Stomach (tissue), 9 donors: ENCODE results near the gene FOXP3. TPM values are rescaled to one million over a fixed set of nuclear protein-coding genes. Genes with fewer than 3 reads are reported as not detected.

Experiments used
- DNase-seq, 2 donors: peaks; one replicate each; pipeline versions ENCODE4 v3.0.0 to v3.0.0-alpha.2; 2013 to 2019
- H3K27ac ChIP-seq, 5 donors: fragments of 200-600 bp in 4 of 5; sonication (generic) in 4 of 5; one replicate each; pipeline ENCODE4 v1.5.1; 2013 to 2019; ENCODE audit warnings: mild to moderate bottlenecking in 1 of 5, moderate library complexity in 1 of 5
- H3K27me3 ChIP-seq, 3 donors: fragments of 200-600 bp; sonication (generic); one replicate each; pipeline ENCODE4 v1.5.1; 2017 to 2019; ENCODE audit warnings: mixed run types in 1 of 3
- H3K36me3 ChIP-seq, 4 donors: fragments of 200-600 bp; sonication (generic); 1 replicate in 3 of 4; 2 replicates in 1 of 4; pipeline ENCODE4 v1.5.1; 2016 to 2019
- H3K4me1 ChIP-seq, 4 donors: fragments of 200-600 bp; sonication (generic); one replicate each; pipeline ENCODE4 v1.5.1; 2016 to 2019
- H3K4me3 ChIP-seq, 4 donors: fragments of 200-600 bp; sonication (generic) in 3 of 4; one replicate each; pipeline ENCODE4 v1.5.1; 2016 to 2019; ENCODE audit warnings: mild to moderate bottlenecking in 1 of 4
- H3K9me3 ChIP-seq, 4 donors: fragments of 200-600 bp; sonication (generic); one replicate each; pipeline ENCODE4 v1.5.1; 2016 to 2019
- EP300 ChIP-seq: sonication (generic); formaldehyde crosslinking; IDR thresholded peaks from one replicate; pipeline ENCODE4 v1.6.1; 2017; ENCODE audit warnings: antibody characterized with exemption
- POLR2A ChIP-seq, 4 donors: fragments of 450-650 bp; IDR thresholded peaks; one replicate each; pipeline ENCODE4 v1.6.1; 2016; ENCODE audit warnings: antibody characterized with exemption in 4 of 4, control low read depth in 2 of 4, mild to moderate bottlenecking in 1 of 4, moderate library complexity in 1 of 4
- POLR2AphosphoS5 ChIP-seq, 3 donors: sonication (generic); formaldehyde crosslinking; IDR thresholded peaks; one replicate each; pipeline ENCODE4 v1.6.1; 2016; ENCODE audit warnings: antibody characterized with exemption in 3 of 3
- WGBS, 5 donors: extraction: QIAGEN DNeasy Blood & Tissue Kit in 3 of 5; methylation state at CpG; one replicate each; pipeline versions ENCODE4 v1.1.5 to v1.1.7; 2013 to 2018; 5-methylcytosine and 5-hydroxymethylcytosine counted together
- intact Hi-C: fragments of 100-400 bp; cut with DNase I; formaldehyde crosslinking; loops from one replicate; pipeline ENCODE4 v1.15.1; 2023; ENCODE audit warnings: low total_unique reads
- polyA plus RNA-seq, 3 donors: library from polyadenylated mRNA; stranded (reverse); fragments of 200-250 nt; gene quantifications; one replicate each; pipeline ENCODE4 v1.2.3, GENCODE V29; 2013
- total RNA-seq, 5 donors: library from RNA; depleted of rRNA; stranded (reverse); fragments of >200 nt; gene quantifications; one replicate each; pipeline versions ENCODE4 v1.1.0 to v1.2.3, GENCODE V29; 2014 to 2016
- TF ChIP-seq, protein P1 (sequence below), 7 experiments: fragments of 450-650 bp in 4 of 7; fragments of 200-600 bp in 3 of 7; sonication (generic) in 3 of 7; IDR thresholded peaks; one replicate each; pipeline ENCODE4 v1.5.1; 2016 to 2019; ENCODE audit warnings: antibody characterized with exemption in 7 of 7, control low read depth in 2 of 7, mild to moderate bottlenecking in 1 of 7
- donor health status: healthy with polysubstance abuse.
- donor health status: Bipolar disorder and iron deficiency.
- donor health status: healthy.

FOXP3 gene
- total and polyA plus RNA-seq, 8 donors: 0.12 to 0.88 TPM; not detected in 6

DNA sequence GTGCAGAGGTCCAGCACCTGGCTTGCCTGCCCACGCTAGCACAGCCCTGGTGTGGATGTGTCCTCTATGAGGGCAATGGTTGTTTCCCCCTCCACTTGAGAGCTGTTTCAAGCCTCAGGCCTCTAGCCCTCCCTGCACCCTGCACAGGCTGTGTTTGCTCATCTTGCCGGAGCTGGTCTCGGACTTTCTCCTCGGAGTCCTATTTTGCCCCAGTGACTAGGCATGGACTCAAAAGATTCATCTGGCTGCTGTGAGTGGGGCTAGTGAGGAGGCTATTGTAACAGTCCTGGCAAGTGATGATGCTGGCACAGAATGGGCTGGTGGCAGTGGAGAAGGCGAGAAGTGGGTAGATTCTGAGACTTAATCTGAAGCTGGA lies 5.8 kb downstream of the FOXP3 start:
- Histone ChIP-seq H3K4me1 (no peaks in the 10 kb centered on the region), H3K9me3 (no peaks in the 10 kb centered on the region), H3K36me3 (no peaks in the 10 kb centered on the region), H3K27me3 (peaks cover 0 to 12% (median 0%) of the 10 kb centered on the region in 3 donors), H3K4me3 (no peak overlapping the region), H3K27ac (no peak overlapping the region)
- no peak for DNase-seq
- 70 to 88% (median 80%) methylated on average over 3 to 5 of the region's 5 CpGs for WGBS, 5 donors
- intact Hi-C loops: no loop called here
- TF ChIP-seq EP300 (no peak), POLR2A (IDR thresholded peaks at IDR 0.05) (no peak), POLR2AphosphoS5 (IDR thresholded peaks at IDR 0.05) (no peak)
- TF ChIP-seq, protein P1, sequence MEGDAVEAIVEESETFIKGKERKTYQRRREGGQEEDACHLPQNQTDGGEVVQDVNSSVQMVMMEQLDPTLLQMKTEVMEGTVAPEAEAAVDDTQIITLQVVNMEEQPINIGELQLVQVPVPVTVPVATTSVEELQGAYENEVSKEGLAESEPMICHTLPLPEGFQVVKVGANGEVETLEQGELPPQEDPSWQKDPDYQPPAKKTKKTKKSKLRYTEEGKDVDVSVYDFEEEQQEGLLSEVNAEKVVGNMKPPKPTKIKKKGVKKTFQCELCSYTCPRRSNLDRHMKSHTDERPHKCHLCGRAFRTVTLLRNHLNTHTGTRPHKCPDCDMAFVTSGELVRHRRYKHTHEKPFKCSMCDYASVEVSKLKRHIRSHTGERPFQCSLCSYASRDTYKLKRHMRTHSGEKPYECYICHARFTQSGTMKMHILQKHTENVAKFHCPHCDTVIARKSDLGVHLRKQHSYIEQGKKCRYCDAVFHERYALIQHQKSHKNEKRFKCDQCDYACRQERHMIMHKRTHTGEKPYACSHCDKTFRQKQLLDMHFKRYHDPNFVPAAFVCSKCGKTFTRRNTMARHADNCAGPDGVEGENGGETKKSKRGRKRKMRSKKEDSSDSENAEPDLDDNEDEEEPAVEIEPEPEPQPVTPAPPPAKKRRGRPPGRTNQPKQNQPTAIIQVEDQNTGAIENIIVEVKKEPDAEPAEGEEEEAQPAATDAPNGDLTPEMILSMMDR (IDR thresholded peaks at IDR 0.05): no peak

DNA sequence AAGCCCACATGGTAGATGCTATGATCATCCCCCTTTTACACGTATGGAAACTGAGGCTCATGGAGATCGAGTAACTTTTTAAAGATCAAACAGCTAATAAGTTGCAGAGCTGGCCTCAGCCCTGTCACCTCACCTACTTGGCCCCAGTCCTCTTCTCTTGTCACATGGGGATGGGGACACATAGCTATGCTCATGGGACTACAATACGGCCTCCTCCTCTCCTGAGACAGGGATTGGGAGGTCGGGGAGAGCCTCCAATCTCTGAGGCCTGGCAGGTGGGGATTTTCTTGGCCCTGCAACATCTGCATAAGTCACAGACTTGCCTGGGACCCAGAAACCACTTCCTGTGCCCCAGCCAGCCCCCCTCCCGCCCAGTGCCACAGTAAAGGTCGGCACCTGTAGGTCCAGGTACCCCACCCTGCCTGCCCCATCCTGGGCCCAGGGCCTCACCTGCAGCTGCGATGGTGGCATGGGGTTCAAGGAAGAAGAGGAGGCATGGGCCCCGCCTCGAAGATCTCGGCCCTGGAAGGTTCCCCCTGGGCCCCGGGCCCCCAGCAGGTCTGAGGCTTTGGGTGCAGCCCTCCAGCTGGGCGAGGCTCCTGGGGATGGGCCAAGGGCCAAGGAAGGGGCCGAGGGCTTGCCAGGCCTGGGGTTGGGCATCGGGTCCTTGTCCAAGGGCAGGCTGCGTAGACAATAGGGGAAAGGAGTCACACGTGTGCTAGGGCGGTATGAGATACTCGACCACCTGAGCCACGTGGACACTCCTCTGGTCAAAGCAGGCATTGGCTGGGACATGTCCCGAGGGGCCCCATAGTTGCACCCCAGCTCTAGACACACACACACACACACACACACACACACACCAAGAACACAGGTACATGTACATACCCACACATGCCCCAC lies 6.4 kb downstream of the FOXP3 start:
- H3K36me3 ChIP-seq: no peaks in the 10 kb centered on the region
- no peak for TF ChIP-seq EP300
- TF ChIP-seq, protein P1 (IDR thresholded peaks at IDR 0.05): no peak
- TF ChIP-seq POLR2AphosphoS5 (IDR thresholded peaks at IDR 0.05): no peak
- no peak for TF ChIP-seq POLR2A (IDR thresholded peaks at IDR 0.05)
- WGBS, 5 donors: 54 to 70% (median 60%) methylated on average over 4 to 20 of the region's 20 CpGs
- intact Hi-C loops: no loop called here
- no peak overlapping the region for H3K4me3 ChIP-seq
- no peak overlapping the region for H3K27ac ChIP-seq
- DNase-seq: no peak
- H3K9me3 ChIP-seq: no peaks in the 10 kb centered on the region
- H3K27me3 ChIP-seq: peaks cover 0 to 12% (median 0%) of the 10 kb centered on the region in 3 donors
- no peaks in the 10 kb centered on the region for H3K4me1 ChIP-seq

DNA sequence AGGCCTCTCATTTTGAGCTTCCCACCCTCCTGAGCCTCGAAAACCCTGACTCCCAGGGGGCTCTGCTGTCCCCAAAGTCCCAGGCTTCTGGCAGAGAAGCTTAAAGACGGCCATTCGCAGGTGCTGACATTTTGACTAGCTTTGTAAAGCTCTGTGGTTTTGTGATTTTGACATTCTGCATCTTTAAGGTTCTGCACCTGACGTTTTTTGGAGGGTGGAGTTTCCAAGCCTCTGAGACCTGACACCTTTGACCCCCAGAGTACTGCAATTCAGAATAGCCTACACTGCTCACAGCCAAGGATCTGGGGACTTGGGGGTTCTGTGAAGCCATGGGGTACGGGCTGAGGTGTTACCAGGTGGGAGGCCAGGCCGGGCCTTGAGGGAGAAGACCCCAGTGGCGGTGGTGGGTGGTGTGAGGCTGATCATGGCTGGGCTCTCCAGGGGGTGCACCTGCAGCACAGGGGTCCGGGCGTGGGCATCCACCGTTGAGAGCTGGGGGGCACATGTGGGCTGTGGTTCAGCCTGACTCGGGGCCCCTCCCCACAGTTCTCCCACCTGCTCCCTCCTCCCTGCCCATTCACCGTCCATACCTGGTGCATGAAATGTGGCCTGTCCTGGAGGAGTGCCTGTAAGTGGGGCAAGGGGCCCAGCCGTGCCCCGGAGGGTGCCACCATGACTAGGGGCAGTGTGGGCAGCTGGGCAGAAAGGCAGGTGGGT lies 7.3 kb downstream of the FOXP3 start:
- Histone ChIP-seq H3K4me3 (no peak overlapping the region), H3K27ac (no peak overlapping the region), H3K4me1 (no peaks in the 10 kb centered on the region), H3K27me3 (peaks cover 0 to 12% (median 0%) of the 10 kb centered on the region in 3 donors), H3K36me3 (no peaks in the 10 kb centered on the region), H3K9me3 (no peaks in the 10 kb centered on the region)
- no peak for DNase-seq
- TF ChIP-seq, protein P1 (IDR thresholded peaks at IDR 0.05): no peak
- TF ChIP-seq POLR2AphosphoS5 (IDR thresholded peaks at IDR 0.05) (no peak), POLR2A (IDR thresholded peaks at IDR 0.05) (no peak), EP300 (no peak)
- WGBS, 5 donors: 64 to 83% (median 76%) methylated on average over 5 to 14 of the region's 14 CpGs
- intact Hi-C loops: no loop called here

DNA sequence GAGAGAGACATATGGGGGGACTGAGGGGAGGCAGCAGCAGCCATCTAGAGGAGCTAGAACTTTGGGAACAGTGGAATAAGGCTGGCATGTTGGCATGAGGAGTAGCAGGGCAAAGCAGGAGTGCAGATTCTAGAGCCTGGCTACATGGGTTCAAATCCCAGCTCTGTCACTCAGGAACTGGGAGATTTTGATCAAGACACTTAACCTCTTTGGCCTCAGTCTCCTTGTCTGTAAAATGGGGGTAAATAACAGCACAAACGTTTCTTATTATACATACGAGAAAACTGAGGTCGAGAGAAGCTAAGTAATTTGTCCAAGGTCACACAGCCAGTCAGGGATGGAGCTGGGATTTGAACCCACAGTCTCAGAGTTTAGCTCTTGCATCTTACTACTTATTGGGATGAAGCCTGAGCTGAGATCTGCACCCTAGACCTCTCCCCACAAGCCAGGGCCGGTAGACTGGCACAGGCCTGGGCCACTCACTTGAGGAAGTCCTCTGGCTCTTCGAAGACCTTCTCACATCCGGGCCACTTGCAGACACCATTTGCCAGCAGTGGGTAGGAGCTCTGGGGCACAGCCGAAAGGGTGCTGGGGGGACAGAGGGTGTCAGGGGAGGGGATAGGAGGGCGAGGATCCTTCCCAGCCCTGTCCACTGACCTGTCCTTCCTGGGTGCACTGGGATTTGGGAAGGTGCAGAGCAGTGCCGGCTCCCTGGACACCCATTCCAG lies 8.1 kb downstream of the FOXP3 start:
- peaks cover 0 to 9% (median 0%) of the 10 kb centered on the region in 3 donors for H3K27me3 ChIP-seq
- no peaks in the 10 kb centered on the region for H3K4me1 ChIP-seq
- H3K9me3 ChIP-seq: no peaks in the 10 kb centered on the region
- no peak for DNase-seq
- 57 to 84% (median 74%) methylated on average over 4 to 9 of the region's 9 CpGs for WGBS, 5 donors
- TF ChIP-seq EP300: no peak
- no peak for TF ChIP-seq POLR2A (IDR thresholded peaks at IDR 0.05)
- TF ChIP-seq POLR2AphosphoS5 (IDR thresholded peaks at IDR 0.05): no peak
- TF ChIP-seq, protein P1 (IDR thresholded peaks at IDR 0.05): no peak
- H3K4me3 ChIP-seq: no peak overlapping the region
- H3K27ac ChIP-seq: no peak overlapping the region
- intact Hi-C loops: no loop called here
- no peaks in the 10 kb centered on the region for H3K36me3 ChIP-seq
